HepG2 (cell line): ENCODE data around the gene RPS2. TPM values are rescaled to one million over a fixed set of nuclear protein-coding genes. Genes with fewer than 3 reads are reported as not detected.

Experiments
- AGO2 ChIP-seq: fragments of 200-400 bp; formaldehyde crosslinking; optimal IDR thresholded peaks from 2 replicates; pipeline ENCODE3; 2017; ENCODE audit warnings: mild to moderate bottlenecking, low read depth, low read length, moderate library complexity
- AKAP8 ChIP-seq: sonication (generic); formaldehyde crosslinking; IDR thresholded peaks from 2 replicates; pipeline ENCODE4 v1.5.1; 2020; ENCODE audit warnings: mild to moderate bottlenecking, missing genetic modification reagents
- BORCS8-MEF2B ChIP-seq: sonication (generic); formaldehyde crosslinking; IDR thresholded peaks from 2 replicates; pipeline ENCODE4 v1.8.0; 2022; ENCODE audit warnings: mild to moderate bottlenecking, missing genetic modification reagents
- ELF3 ChIP-seq: IDR thresholded peaks from 2 replicates; pipeline ENCODE4 v1.6.1; 2016; ENCODE audit warnings: missing genetic modification reagents, missing compliant biosample characterization
- HMGA1 ChIP-seq: sonication (generic); formaldehyde crosslinking; conservative IDR thresholded peaks from 2 replicates; pipeline ENCODE4 v1.4.0; 2020; ENCODE audit warnings: missing genetic modification reagents
- KLF11 ChIP-seq: IDR thresholded peaks from 2 replicates; pipeline ENCODE4 v1.6.1; 2016; ENCODE audit warnings: missing compliant biosample characterization
- KLF6 ChIP-seq: IDR thresholded peaks from 2 replicates; pipeline ENCODE4 v1.8.0; 2016; ENCODE audit warnings: missing biosample characterization, missing genetic modification reagents
- MXI1 ChIP-seq: IDR thresholded peaks from 3 replicates; pipeline ENCODE4 v1.6.1; 2012; ENCODE audit warnings: low read depth, low read length, inconsistent platforms, borderline replicate concordance
- RAD21 ChIP-seq: fragments of 450-650 bp; formaldehyde crosslinking; IDR thresholded peaks from 2 replicates; pipeline ENCODE4 v1.5.0; 2020; ENCODE audit warnings: mild to moderate bottlenecking
- RBM39 ChIP-seq: fragments of 200-400 bp; formaldehyde crosslinking; IDR thresholded peaks from one replicate; pipeline ENCODE4 v1.6.1; 2018; ENCODE audit warnings: antibody characterized with exemption, mild to moderate bottlenecking, low read depth, low read length; ENCODE audit not compliant: poor library complexity, severe bottlenecking
- RFX1 ChIP-seq: fragments of 450-650 bp; IDR thresholded peaks from 2 replicates; pipeline ENCODE4 v1.6.1; 2017
- SMARCE1 ChIP-seq: fragments of 450-650 bp; IDR thresholded peaks from 2 replicates; pipeline ENCODE4 v1.6.1; 2017; ENCODE audit warnings: borderline replicate concordance
- ZBTB20 ChIP-seq: sonication (generic); formaldehyde crosslinking; IDR thresholded peaks from 2 replicates; pipeline ENCODE4 v1.8.1; 2023; ENCODE audit warnings: missing genetic modification reagents, low read depth, mild to moderate bottlenecking, borderline replicate concordance
- ZEB1 ChIP-seq: IDR thresholded peaks from 2 replicates; pipeline ENCODE4 v1.6.1; 2012; ENCODE audit warnings: mild to moderate bottlenecking, low read depth, inconsistent platforms; ENCODE audit not compliant: insufficient replicate concordance
- ZFAT ChIP-seq: sonication (generic); formaldehyde crosslinking; conservative IDR thresholded peaks from 2 replicates; pipeline ENCODE4 v1.8.1; 2023; ENCODE audit warnings: missing genetic modification reagents, inconsistent platforms
- ZNF24 ChIP-seq: fragments of 450-650 bp; IDR thresholded peaks from 2 replicates; pipeline ENCODE4 v1.6.1; 2017; ENCODE audit warnings: antibody characterized with exemption, mild to moderate bottlenecking
- ZNF296 ChIP-seq: sonication (generic); formaldehyde crosslinking; conservative IDR thresholded peaks from 2 replicates; pipeline ENCODE4 v1.5.0; 2020; ENCODE audit warnings: mild to moderate bottlenecking, missing genetic modification reagents
- ZNF431 ChIP-seq: sonication (generic); formaldehyde crosslinking; IDR thresholded peaks from 2 replicates; pipeline ENCODE4 v1.9.0; 2022; ENCODE audit warnings: missing genetic modification reagents, low read depth, mild to moderate bottlenecking, borderline replicate concordance
- ZNF773 ChIP-seq: sonication (generic); formaldehyde crosslinking; IDR thresholded peaks from 2 replicates; pipeline ENCODE4 v1.4.0; 2020; ENCODE audit warnings: missing genetic modification reagents, borderline replicate concordance
- polyA plus RNA-seq, 8 experiments: library from polyadenylated mRNA; depleted of rRNA in 3 of 8; stranded (reverse) in 7 of 8; unstranded in 1 of 8; fragments of >200 nt; fragmentation: Illumina TruSeq in 4 of 8; extraction: Trizol in 4 of 8; gene quantifications; 2 replicates each; pipeline versions ENCODE4 v1.2.1 to v1.2.3, GENCODE V29; 2011 to 2016; ENCODE audit warnings: low read depth in 4 of 8, missing spikeins in 1 of 8, mixed read lengths in 1 of 8; ENCODE audit not compliant: insufficient read depth in 1 of 8
- total RNA-seq, 5 experiments: library from RNA; depleted of rRNA; stranded (reverse); fragments of >200 nt; fragmentation: Illumina TruSeq; extraction: Trizol; gene quantifications; 2 replicates each; pipeline ENCODE4 v1.2.3, GENCODE V29; 2016; ENCODE audit warnings: low read depth in 1 of 5
- TF ChIP-seq, protein P1 (sequence below): IDR thresholded peaks from 2 replicates; pipeline ENCODE4 v1.6.1; 2016; ENCODE audit warnings: low read depth
- TF ChIP-seq, protein P2 (sequence below): sonication (generic); formaldehyde crosslinking; IDR thresholded peaks from 2 replicates; pipeline ENCODE4 v1.5.0; 2020; ENCODE audit warnings: mild to moderate bottlenecking, missing genetic modification reagents
- TF ChIP-seq, protein P3 (sequence below): sonication (generic); formaldehyde crosslinking; IDR thresholded peaks from 2 replicates; pipeline ENCODE4 v1.8.0; 2022; ENCODE audit warnings: missing genetic modification reagents, mild to moderate bottlenecking, borderline replicate concordance

Gene RPS2
- total and polyA plus RNA-seq, 2 of the 13 experiments (the other 11 are each of a cell fraction or from before 2014, with no cell fraction given), result 1,908 to 4,514 TPM

DNA sequence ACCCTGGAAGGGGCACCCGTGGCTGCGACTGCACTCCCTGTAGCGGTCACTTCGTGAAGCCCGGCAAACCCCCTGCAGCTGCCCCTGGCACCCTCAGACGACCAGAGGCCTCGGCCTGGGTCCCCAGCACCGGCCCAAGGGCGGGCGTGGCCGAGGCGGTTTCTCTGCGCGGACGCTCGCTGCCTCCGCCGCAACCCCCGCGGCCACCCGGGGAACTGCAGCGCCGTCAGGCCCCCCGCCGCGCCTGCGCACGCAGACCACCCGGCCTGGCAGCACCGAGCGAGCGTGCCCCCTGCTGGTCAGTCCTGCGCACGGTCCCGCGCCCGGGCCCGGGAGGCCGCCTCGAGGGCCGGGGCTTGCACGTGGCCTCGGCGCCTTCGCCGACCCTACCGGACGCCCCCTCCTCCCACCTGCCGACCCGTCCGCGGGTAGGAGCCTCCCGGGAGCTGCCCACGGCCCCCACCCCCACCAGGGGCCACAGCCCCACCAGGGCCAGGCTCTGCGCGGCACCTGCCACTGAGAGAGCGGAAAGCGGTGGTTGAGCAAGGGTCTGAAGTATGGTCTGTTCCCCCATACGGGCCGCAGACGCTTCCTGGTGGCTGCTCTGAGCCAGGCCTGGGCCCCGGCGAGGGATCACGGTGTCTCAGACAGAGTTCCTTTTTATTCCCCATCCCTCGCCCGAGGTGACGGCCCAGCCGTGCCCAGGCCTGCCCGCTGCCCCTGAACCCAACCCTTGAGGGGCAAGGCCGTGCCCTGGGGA is 34.9 kb downstream of the RPS2 start (continued):
- TF ChIP-seq, protein P1, sequence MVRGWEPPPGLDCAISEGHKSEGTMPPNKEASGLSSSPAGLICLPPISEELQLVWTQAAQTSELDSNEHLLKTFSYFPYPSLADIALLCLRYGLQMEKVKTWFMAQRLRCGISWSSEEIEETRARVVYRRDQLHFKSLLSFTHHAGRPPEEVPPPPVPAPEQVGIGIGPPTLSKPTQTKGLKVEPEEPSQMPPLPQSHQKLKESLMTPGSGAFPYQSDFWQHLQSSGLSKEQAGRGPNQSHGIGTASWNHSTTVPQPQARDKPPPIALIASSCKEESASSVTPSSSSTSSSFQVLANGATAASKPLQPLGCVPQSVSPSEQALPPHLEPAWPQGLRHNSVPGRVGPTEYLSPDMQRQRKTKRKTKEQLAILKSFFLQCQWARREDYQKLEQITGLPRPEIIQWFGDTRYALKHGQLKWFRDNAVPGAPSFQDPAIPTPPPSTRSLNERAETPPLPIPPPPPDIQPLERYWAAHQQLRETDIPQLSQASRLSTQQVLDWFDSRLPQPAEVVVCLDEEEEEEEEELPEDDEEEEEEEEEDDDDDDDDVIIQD (CRISPR knock-in tag), result no peak
- TF ChIP-seq, protein P2, sequence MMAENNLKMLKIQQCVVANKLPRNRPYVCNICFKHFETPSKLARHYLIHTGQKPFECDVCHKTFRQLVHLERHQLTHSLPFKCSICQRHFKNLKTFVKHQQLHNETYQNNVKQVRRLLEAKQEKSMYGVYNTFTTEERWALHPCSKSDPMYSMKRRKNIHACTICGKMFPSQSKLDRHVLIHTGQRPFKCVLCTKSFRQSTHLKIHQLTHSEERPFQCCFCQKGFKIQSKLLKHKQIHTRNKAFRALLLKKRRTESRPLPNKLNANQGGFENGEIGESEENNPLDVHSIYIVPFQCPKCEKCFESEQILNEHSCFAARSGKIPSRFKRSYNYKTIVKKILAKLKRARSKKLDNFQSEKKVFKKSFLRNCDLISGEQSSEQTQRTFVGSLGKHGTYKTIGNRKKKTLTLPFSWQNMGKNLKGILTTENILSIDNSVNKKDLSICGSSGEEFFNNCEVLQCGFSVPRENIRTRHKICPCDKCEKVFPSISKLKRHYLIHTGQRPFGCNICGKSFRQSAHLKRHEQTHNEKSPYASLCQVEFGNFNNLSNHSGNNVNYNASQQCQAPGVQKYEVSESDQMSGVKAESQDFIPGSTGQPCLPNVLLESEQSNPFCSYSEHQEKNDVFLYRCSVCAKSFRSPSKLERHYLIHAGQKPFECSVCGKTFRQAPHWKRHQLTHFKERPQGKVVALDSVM, result peak; percentile 73; the same call in 1 of the 2 replicates
- peak; percentile 78 for TF ChIP-seq KLF6 (CRISPR knock-in tag)
- TF ChIP-seq, protein P3, sequence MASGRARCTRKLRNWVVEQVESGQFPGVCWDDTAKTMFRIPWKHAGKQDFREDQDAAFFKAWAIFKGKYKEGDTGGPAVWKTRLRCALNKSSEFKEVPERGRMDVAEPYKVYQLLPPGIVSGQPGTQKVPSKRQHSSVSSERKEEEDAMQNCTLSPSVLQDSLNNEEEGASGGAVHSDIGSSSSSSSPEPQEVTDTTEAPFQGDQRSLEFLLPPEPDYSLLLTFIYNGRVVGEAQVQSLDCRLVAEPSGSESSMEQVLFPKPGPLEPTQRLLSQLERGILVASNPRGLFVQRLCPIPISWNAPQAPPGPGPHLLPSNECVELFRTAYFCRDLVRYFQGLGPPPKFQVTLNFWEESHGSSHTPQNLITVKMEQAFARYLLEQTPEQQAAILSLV (CRISPR knock-in tag), result peak; percentile 84; the same call in 1 of the 2 replicates
- TF ChIP-seq ZNF24, result no peak
- no peak for TF ChIP-seq RFX1
- TF ChIP-seq AKAP8, result peak; percentile 68; the same call in 1 of the 2 replicates
- TF ChIP-seq RBM39, result no peak
- TF ChIP-seq ZNF431 (CRISPR knock-in tag), result 0 out of 2 replicates have a peak, but pooled peaks have one; percentile 14
- TF ChIP-seq ZNF296 (CRISPR knock-in tag), result no peak
- 0 out of 2 replicates have a peak, but pooled peaks have one; percentile 45 for TF ChIP-seq ELF3 (CRISPR knock-in tag)
- TF ChIP-seq BORCS8-MEF2B (CRISPR knock-in tag), result peak; percentile 97
- peak; percentile 99 for TF ChIP-seq RAD21
- no peak for TF ChIP-seq HMGA1
- TF ChIP-seq MXI1, result peak; percentile 49; the same call in 1 of the 3 replicates
- no peak for TF ChIP-seq KLF11
- no peak for TF ChIP-seq ZFAT
- no peak for TF ChIP-seq AGO2
- no peak for TF ChIP-seq ZEB1
- TF ChIP-seq ZBTB20 (CRISPR knock-in tag), result no peak
- TF ChIP-seq ZNF773 (CRISPR knock-in tag), result peak; percentile 81; the same call in 1 of the 2 replicates
- no peak for TF ChIP-seq SMARCE1
